Stimulated activated CD8-positive, alpha-beta memory T cell treated with anti-CD3 and anti-CD28 coated beads, Interleukin-7, amount 100 ng/mL, for 4 hours (primary cell): Measurements from ENCODE around the gene TTLL8.

Experiments
- DNase-seq, 2 donors: peaks; one replicate each; pipeline ENCODE4 v3.0.0-alpha.2; 2020; ENCODE audit warnings: low read depth in 2 of 2

The TTLL8 gene

GRCh38 chr22:50082961-50083461, 24.9 kb upstream of the TTLL8 start:
- DNase-seq = no peak

GRCh38 chr22:50082197-50082715, 24.2 kb upstream of the TTLL8 start:
- no peak for DNase-seq

GRCh38 chr22:50081426-50082196, 23.5 kb upstream of the TTLL8 start:
- DNase-seq = no peak

- DNase-seq = no peak
Measured at GRCh38 chr22:50080077-50080465, 22.0 kb upstream of the TTLL8 start.

- no peak for DNase-seq
Measured at GRCh38 chr22:50078761-50079160, 20.7 kb upstream of the TTLL8 start.

GRCh38 chr22:50078246-50078645, 20.1 kb upstream of the TTLL8 start:
- DNase-seq = no peak

GRCh38 chr22:50076646-50077535, 18.8 kb upstream of the TTLL8 start:
- DNase-seq = no peak

- DNase-seq = no peak
Measured at GRCh38 chr22:50074551-50075530, 16.7 kb upstream of the TTLL8 start.

- no peak for DNase-seq
Measured at GRCh38 chr22:50074056-50074455, 16.0 kb upstream of the TTLL8 start.

GRCh38 chr22:50072714-50073538, 14.8 kb upstream of the TTLL8 start:
- no peak for DNase-seq

GRCh38 chr22:50072167-50072555, 14.1 kb upstream of the TTLL8 start:
- no peak for DNase-seq

GRCh38 chr22:50071432-50072166, 13.5 kb upstream of the TTLL8 start:
- DNase-seq = no peak

- no peak for DNase-seq
Measured at GRCh38 chr22:50070366-50070765, 12.3 kb upstream of the TTLL8 start.

- no peak for DNase-seq
Measured at GRCh38 chr22:50068096-50068495, 10.0 kb upstream of the TTLL8 start.

GRCh38 chr22:50067244-50067643, 9.1 kb upstream of the TTLL8 start:
- DNase-seq = no peak

GRCh38 chr22:50064453-50064852, 6.4 kb upstream of the TTLL8 start:
- no peak for DNase-seq

- DNase-seq = no peak
Measured at GRCh38 chr22:50063589-50064393, 5.7 kb upstream of the TTLL8 start.

GRCh38 chr22:50062509-50063135, 4.5 kb upstream of the TTLL8 start:
- no peak for DNase-seq
